ENCODE measurements around the gene TANGO2. TPM values are rescaled to one million over a fixed set of nuclear protein-coding genes. Genes with fewer than 3 reads are reported as not detected.

TANGO2 gene
- total and polyA plus RNA-seq, 3 experiments from 2014 or later, result 27.3 to 48.6 (median 28.0) TPM

DNA sequence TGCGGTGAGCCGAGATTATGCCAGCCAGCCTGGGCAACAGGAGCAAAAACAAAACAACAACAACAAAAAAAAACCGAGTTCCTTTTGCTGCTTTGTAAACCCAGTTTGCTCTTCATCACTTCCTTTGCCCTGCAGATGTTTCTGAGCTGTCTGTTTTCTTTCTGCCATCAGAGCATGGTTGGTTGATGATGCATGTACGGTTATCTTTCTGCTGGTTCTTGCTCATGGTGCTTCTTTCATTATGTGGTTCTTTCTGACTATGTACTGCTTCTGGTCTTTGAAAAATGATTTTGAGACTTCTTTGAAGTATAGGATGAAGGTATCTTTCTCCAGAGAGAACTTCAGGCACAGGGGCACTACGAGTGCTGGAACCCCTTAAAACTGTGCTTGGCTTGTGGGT lies 13.2 kb downstream of the TANGO2 start:
- no peak for DNase-seq
- Mint-ChIP-seq H3K27ac (peak overlapping the region in 2 of 8 donors; percentile 0 to 40), H3K36me3 (peaks cover 0 to 40% (median 7%) of the 10 kb centered on the region in 3 donors), H3K4me3 (peak overlapping the region in 1 of 7 donors; percentile 44), H3K9me3 (no peaks in the 10 kb centered on the region), H3K27me3 (no peaks in the 10 kb centered on the region), H3K4me1 (peaks cover 20 to 50% (median 36%) of the 10 kb centered on the region in 3 donors)
- H3K4me3 ChIP-seq (ENCODE audit: low read length), result no peak overlapping the region
- ChIA-PET CTCF (no interaction called here), POLR2A (no interaction called here)
- peaks cover 15% of the 10 kb centered on the region for H3K4me1 ChIP-seq (ENCODE audit: insufficient read depth, low read length)
- H3K27ac ChIP-seq (ENCODE audit: low read depth, low read length), result no peak overlapping the region
- no peaks in the 10 kb centered on the region for H3K27me3 ChIP-seq (ENCODE audit: insufficient read depth, low read length, poor library complexity, severe bottlenecking)
- peaks cover 7% of the 10 kb centered on the region for H3K36me3 ChIP-seq (ENCODE audit: insufficient read depth, low read length)
- H3K9me3 ChIP-seq (ENCODE audit: low read length), result no peaks in the 10 kb centered on the region

DNA sequence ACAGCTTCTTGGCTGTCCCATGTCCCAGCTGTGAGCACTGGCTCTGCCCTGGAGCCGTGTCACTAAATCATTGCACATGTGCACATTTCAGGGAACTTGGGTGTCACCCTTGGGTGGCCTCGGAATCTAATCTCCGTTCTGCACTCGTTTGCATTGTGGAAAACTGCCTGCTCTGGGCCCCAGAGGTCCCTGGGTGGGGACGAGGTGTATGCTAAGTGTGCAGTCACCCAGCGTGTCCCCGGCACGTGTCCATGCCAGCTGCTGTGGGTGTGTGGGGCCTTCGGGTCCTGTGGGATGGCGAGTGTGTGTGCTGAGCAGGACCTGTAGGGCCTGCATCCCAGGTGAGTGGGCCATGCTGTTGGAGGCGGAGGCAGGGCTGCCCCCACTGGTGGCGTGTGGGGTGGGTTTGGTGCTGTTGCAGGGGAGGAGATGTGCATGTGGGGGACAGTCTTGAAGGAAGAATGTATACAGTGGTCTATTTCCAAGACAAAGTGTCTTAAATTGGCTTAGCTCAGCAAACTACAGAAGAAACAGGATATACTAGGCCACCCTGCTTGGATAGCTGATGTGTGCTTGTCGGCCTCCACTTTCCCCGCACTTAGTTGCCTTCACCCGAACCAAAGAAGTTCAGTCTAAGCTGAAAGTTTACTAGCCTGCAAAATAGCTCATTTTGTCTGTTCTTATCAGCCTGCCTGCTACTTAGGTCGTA lies 14.6 kb downstream of the TANGO2 start:
- Histone ChIP-seq H3K4me1 (ENCODE audit: insufficient read depth, low read length) (peaks cover 15% of the 10 kb centered on the region), H3K27me3 (ENCODE audit: insufficient read depth, low read length, poor library complexity, severe bottlenecking) (no peaks in the 10 kb centered on the region), H3K27ac (ENCODE audit: low read depth, low read length) (no peak overlapping the region), H3K9me3 (ENCODE audit: low read length) (no peaks in the 10 kb centered on the region), H3K4me3 (ENCODE audit: low read length) (no peak overlapping the region), H3K36me3 (ENCODE audit: insufficient read depth, low read length) (peaks cover 15% of the 10 kb centered on the region)
- Mint-ChIP-seq H3K36me3 (peaks cover 0 to 51% (median 7%) of the 10 kb centered on the region in 3 donors), H3K4me1 (peaks cover 20 to 47% (median 31%) of the 10 kb centered on the region in 3 donors), H3K27me3 (no peaks in the 10 kb centered on the region), H3K9me3 (no peaks in the 10 kb centered on the region), H3K27ac (peak overlapping the region in 4 of 8 donors; percentile 13 to 68 (median 38)), H3K4me3 (no peak overlapping the region)
- DNase-seq, result no peak
- ChIA-PET POLR2A (interaction anchor here (1.1 kb wide), 1 partner anchor 14 kb away, joined by 3 read pairs; no protein-coding TSS in a partner anchor), CTCF (no interaction called here)

DNA sequence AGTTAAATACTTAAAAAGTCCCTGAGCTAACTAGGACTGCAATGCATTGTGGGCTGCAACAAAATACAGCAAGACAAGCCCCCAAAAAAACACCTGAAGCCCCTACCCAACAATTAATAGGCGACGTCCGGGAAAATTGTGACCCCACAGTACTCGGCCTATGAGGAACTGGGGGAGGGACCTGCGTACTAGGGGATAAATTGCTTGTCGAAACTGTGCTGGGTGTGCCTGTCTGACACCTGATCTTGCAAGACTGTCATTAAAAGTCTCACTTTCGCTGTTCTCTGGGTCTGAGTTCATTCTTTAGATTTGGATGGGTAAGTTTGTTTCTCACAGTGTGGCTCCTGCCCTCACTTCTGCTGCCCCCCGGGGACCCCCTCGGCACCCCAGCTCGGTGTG lies 15.2 kb downstream of the TANGO2 start:
- H3K4me3 ChIP-seq (ENCODE audit: low read length), result no peak overlapping the region
- DNase-seq, result no peak
- H3K9me3 Mint-ChIP-seq, result no peaks in the 10 kb centered on the region
- H3K4me3 Mint-ChIP-seq, result no peak overlapping the region
- peaks cover 20 to 46% (median 31%) of the 10 kb centered on the region in 3 donors for H3K4me1 Mint-ChIP-seq
- peaks cover 0 to 53% (median 7%) of the 10 kb centered on the region in 3 donors for H3K36me3 Mint-ChIP-seq
- no peak overlapping the region for H3K27ac ChIP-seq (ENCODE audit: low read depth, low read length)
- no peaks in the 10 kb centered on the region for H3K9me3 ChIP-seq (ENCODE audit: low read length)
- no peaks in the 10 kb centered on the region for H3K27me3 ChIP-seq (ENCODE audit: insufficient read depth, low read length, poor library complexity, severe bottlenecking)
- no peak overlapping the region for H3K27ac Mint-ChIP-seq
- ChIA-PET POLR2A (interaction anchor here (1.1 kb wide), 1 partner anchor 14 kb away, joined by 3 read pairs; no protein-coding TSS in a partner anchor), CTCF (no interaction called here)
- H3K36me3 ChIP-seq (ENCODE audit: insufficient read depth, low read length), result peaks cover 15% of the 10 kb centered on the region
- peaks cover 15% of the 10 kb centered on the region for H3K4me1 ChIP-seq (ENCODE audit: insufficient read depth, low read length)
- H3K27me3 Mint-ChIP-seq, result no peaks in the 10 kb centered on the region

- Histone ChIP-seq H3K4me1 (ENCODE audit: insufficient read depth, low read length) (peaks cover 8% of the 10 kb centered on the region), H3K27ac (ENCODE audit: low read depth, low read length) (no peak overlapping the region), H3K27me3 (ENCODE audit: insufficient read depth, low read length, poor library complexity, severe bottlenecking) (no peaks in the 10 kb centered on the region), H3K4me3 (ENCODE audit: low read length) (no peak overlapping the region), H3K9me3 (ENCODE audit: low read length) (no peaks in the 10 kb centered on the region), H3K36me3 (ENCODE audit: insufficient read depth, low read length) (peaks cover 15% of the 10 kb centered on the region)
- H3K4me1 Mint-ChIP-seq, result peaks cover 16 to 39% (median 24%) of the 10 kb centered on the region in 3 donors
- ChIA-PET POLR2A (interaction anchor here (1.1 kb wide), 1 partner anchor 15 kb away, joined by 3 read pairs; no protein-coding TSS in a partner anchor), CTCF (no interaction called here)
- H3K36me3 Mint-ChIP-seq, result peaks cover 0 to 54% (median 7%) of the 10 kb centered on the region in 3 donors
- DNase-seq, result no peak
- H3K27me3 Mint-ChIP-seq, result no peaks in the 10 kb centered on the region
- H3K9me3 Mint-ChIP-seq, result no peaks in the 10 kb centered on the region
- peak overlapping the region in 2 of 8 donors; percentile 11 to 38 for H3K27ac Mint-ChIP-seq
- no peak overlapping the region for H3K4me3 Mint-ChIP-seq
Measured at GRCh38 chr22:20036535-20037392, 15.9 kb downstream of the TANGO2 start.

- H3K27ac ChIP-seq (ENCODE audit: low read depth, low read length), result no peak overlapping the region
- peaks cover 1% of the 10 kb centered on the region for H3K4me1 ChIP-seq (ENCODE audit: insufficient read depth, low read length)
- H3K4me3 ChIP-seq (ENCODE audit: low read length), result no peak overlapping the region
- peaks cover 0 to 57% (median 7%) of the 10 kb centered on the region in 3 donors for H3K36me3 Mint-ChIP-seq
- peaks cover 10 to 33% (median 17%) of the 10 kb centered on the region in 3 donors for H3K4me1 Mint-ChIP-seq
- H3K36me3 ChIP-seq (ENCODE audit: insufficient read depth, low read length), result peaks cover 15% of the 10 kb centered on the region
- H3K9me3 ChIP-seq (ENCODE audit: low read length), result no peaks in the 10 kb centered on the region
- CTCF ChIA-PET, result no interaction called here
- POLR2A ChIA-PET, result no interaction called here
- no peaks in the 10 kb centered on the region for H3K27me3 Mint-ChIP-seq
- no peak overlapping the region for H3K4me3 Mint-ChIP-seq
- H3K27me3 ChIP-seq (ENCODE audit: insufficient read depth, low read length, poor library complexity, severe bottlenecking), result no peaks in the 10 kb centered on the region
- peak overlapping the region in 4 of 8 donors; percentile 11 to 89 (median 37) for H3K27ac Mint-ChIP-seq
- no peaks in the 10 kb centered on the region for H3K9me3 Mint-ChIP-seq
- DNase-seq, result no peak
Measured at GRCh38 chr22:20037419-20037818, 16.5 kb downstream of the TANGO2 start.

- Mint-ChIP-seq H3K4me3 (no peak overlapping the region), H3K4me1 (peaks cover 7 to 27% (median 16%) of the 10 kb centered on the region in 3 donors), H3K27me3 (no peaks in the 10 kb centered on the region), H3K9me3 (no peaks in the 10 kb centered on the region), H3K27ac (no peak overlapping the region), H3K36me3 (peaks cover 0 to 63% (median 13%) of the 10 kb centered on the region in 3 donors)
- DNase-seq, result no peak
- no peak overlapping the region for H3K27ac ChIP-seq (ENCODE audit: low read depth, low read length)
- ChIA-PET CTCF (no interaction called here), POLR2A (no interaction called here)
- no peaks in the 10 kb centered on the region for H3K4me1 ChIP-seq (ENCODE audit: insufficient read depth, low read length)
- H3K9me3 ChIP-seq (ENCODE audit: low read length), result no peaks in the 10 kb centered on the region
- no peaks in the 10 kb centered on the region for H3K27me3 ChIP-seq (ENCODE audit: insufficient read depth, low read length, poor library complexity, severe bottlenecking)
- H3K36me3 ChIP-seq (ENCODE audit: insufficient read depth, low read length), result peaks cover 20% of the 10 kb centered on the region
- no peak overlapping the region for H3K4me3 ChIP-seq (ENCODE audit: low read length)
Measured at GRCh38 chr22:20038574-20038973, 17.7 kb downstream of the TANGO2 start.

DNA sequence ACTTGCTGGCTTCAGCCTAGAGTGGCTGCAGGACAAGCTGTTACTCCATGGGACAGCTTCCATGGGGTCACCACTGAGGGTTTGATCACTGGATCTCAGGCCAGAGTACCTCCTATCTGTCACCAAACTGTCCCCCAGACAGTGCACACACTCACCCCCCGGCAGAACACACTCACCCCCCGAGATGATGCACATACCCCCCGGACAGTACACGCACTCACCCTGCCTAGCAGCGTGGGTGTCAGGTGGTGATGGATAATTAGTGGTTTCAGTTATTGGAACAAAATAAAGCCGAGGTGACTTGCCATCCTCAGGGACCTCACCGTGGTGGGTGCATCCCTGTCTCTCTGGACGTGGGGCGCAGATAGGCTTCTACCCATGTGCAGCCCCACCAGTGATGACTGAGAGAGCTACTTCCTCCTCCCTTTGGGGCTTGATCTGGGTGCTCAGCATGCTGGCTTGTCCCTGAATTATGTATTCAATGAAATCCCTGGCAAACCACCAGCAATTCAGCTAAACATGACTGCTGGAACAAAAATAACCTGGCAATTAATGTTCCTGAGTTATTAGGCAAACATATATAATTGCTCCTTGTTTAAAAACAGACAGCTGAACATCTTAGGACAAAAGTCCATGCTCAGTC lies 18.9 kb downstream of the TANGO2 start:
- Histone ChIP-seq H3K27me3 (ENCODE audit: insufficient read depth, low read length, poor library complexity, severe bottlenecking) (no peaks in the 10 kb centered on the region), H3K4me3 (ENCODE audit: low read length) (no peak overlapping the region), H3K4me1 (ENCODE audit: insufficient read depth, low read length) (no peaks in the 10 kb centered on the region), H3K27ac (ENCODE audit: low read depth, low read length) (no peak overlapping the region), H3K9me3 (ENCODE audit: low read length) (no peaks in the 10 kb centered on the region), H3K36me3 (ENCODE audit: insufficient read depth, low read length) (peaks cover 24% of the 10 kb centered on the region)
- peaks cover 5 to 25% (median 9%) of the 10 kb centered on the region in 3 donors for H3K4me1 Mint-ChIP-seq
- H3K27ac Mint-ChIP-seq, result no peak overlapping the region
- no peak overlapping the region for H3K4me3 Mint-ChIP-seq
- no peaks in the 10 kb centered on the region for H3K9me3 Mint-ChIP-seq
- POLR2A ChIA-PET, result no interaction called here
- H3K27me3 Mint-ChIP-seq, result no peaks in the 10 kb centered on the region
- H3K36me3 Mint-ChIP-seq, result peaks cover 0 to 69% (median 12%) of the 10 kb centered on the region in 3 donors
- CTCF ChIA-PET, result no interaction called here
- DNase-seq, result no peak

Data from CD8-positive, alpha-beta memory T cell (primary cell).